GM21447 (cell line): ENCODE measurements around the gene DOCK3.
"Not testable (repeated sequence)": the region's sequence is repeated elsewhere in the genome, so short reads cannot be mapped to it uniquely, and the experiment has no call there.

ENCODE experiments used
- ATAC-seq: cut with Tn5 transposase; IDR thresholded peaks from one replicate; pipeline ENCODE4 v1.9.1; 2021; ENCODE audit not compliant: unreplicated experiment

The DOCK3 gene

DNA sequence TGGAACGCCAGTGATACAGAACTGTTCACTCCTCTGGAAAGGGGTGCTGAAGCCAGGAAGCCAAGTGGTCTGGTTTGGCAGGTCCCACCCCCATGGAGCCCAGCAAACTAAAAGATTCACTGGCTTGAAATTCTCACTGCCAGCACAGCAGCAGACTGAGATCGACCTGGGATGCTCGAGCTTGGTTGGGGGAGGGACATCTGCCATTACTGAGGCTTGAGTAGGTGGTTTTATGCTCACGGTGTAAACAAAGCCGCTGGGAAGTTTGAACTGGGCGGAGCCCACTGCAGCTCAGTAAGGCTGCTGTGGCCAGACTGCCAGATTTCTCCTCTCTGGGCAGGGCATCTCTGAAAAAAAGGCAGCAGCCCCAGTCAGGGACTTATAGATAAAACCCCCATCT, 417.4 kb downstream of the DOCK3 start:
- not testable (repeated sequence) for ATAC-seq

DNA sequence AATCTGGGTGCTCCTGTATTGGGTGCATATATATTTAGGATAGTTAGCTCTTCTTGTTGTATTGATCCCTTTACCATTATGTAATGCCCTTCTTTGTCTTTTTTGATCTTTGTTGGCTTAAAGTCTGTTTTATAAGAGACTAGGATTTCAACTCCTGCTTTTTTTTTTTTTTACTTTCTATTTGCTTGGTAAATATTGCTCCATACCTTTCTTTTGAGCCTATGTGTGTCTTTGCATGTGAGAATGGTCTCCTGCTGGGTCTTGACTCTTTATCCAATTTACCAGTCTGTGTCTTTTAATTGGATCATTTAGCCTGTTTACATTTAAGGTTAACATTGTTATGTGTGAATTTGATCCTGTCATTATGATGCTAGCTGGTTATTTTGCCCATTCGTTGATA, 420.1 kb downstream of the DOCK3 start:
- ATAC-seq = not testable (repeated sequence)

DNA sequence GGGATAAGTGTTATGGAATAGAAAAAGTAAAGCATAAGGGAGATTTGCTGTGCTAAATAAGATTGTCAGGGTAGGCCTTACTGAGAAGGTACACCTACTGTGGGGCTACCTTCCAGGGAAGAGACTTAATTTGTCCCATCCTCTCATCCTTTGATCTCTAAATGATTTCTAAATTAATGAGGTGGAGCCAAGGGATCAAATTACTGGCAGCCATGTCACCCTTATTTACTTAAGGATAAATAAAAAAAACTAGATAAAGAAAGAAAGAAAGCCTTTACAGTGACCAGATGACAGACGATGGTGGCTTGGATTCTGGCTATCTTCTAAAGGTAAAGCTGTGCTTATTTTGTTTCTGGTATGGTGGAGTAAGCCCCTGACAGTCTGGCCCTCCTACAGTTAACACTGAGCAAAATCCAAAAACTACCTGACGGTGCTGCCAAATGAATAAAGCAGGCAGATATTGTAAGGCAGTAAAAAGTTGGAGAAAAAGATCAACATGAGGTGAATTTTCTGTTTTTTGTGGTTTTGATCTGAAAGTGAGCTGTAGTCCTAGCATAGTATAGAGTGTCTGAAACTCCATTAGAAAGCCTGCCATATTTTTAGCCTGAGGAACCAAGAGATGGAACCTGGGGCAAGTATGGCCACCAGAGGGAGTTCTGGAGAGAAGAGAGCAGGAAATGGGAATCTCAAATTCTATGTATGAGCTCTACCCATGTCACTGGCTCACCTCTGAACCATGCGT, 425.2 kb downstream of the DOCK3 start:
- ATAC-seq = no peak

DNA sequence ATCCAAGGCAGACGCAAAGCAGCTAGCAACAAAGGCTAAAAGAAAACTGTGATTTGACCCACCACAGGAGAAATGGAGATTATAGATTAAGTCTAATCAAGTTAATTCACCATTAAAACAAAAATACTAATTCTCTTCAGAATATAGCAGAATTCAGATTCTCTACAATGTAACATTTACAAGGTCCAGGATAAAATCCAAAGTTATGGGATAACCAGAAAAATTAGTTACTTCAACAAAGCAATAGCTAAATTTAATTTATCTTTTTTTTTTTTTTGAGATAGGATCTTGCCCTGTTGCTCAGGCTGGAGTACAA, 425.8 kb downstream of the DOCK3 start:
- no peak for ATAC-seq

DNA sequence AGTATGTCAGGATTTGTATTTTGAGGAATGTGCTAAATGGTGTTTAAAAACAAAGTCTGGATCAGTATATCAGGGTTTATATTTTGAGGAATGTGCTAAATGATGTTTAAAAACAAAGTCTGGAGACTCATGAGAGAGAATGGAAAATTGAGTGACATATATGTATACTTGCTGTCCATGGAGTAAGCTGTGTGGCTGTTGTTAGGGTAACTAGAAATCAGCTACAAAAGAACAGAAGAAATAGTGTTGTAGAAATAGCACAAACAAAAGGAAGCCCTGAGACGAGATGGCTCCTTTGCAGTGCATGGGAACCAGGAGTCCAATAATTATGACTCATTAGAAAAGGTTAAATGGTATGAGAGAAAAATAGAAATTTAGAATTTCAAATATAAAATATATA, 427.7 kb downstream of the DOCK3 start:
- no peak for ATAC-seq

DNA sequence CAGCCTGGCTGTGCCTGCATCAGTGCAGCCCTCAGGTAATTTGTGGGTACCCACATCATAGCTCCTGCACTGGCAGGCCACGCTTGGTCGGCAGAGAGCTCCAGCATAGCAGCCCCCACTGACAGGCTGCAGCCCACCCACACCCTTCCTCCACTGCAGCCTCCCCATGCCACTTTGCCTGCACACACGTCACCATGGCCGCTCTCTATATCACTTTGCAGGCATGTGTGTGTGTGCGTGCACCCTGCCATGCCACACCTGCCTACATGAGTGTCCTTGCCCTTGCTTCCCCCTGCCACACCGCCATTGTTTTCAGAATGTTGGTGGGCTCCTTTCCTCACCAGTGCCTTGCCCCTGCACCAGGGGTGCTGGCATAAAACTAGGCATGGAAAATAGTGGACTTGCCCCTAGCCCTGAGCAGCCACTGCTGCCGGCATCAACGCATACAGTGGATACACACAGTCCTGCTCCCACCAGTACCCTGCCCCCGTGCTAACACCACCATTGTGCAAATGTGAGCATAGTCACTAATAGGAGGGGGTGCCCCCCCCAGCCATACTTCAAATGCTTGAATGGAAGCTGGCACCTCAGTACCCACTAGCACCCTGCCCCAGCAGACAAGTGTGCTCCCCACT, 431.6 kb downstream of the DOCK3 start:
- no peak for ATAC-seq

DNA sequence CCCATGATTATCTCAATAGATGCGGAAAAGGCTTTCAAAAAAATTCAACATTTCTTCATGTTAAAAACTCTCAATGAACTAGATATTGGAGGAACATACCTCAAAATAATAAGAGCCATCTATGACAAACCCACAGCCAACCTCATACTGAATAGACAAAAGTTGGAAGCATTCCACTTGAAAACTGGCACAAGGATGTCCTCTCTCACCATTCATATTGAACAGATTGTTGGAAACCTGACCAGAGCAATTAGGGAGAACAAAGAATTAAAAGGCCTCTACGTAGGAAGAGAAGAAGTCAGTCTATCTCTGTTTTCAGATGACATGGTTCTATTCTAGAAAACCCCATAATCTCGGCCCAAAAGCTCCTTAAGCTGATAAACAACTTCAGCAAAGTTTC, 435.9 kb downstream of the DOCK3 start:
- no peak for ATAC-seq

DNA sequence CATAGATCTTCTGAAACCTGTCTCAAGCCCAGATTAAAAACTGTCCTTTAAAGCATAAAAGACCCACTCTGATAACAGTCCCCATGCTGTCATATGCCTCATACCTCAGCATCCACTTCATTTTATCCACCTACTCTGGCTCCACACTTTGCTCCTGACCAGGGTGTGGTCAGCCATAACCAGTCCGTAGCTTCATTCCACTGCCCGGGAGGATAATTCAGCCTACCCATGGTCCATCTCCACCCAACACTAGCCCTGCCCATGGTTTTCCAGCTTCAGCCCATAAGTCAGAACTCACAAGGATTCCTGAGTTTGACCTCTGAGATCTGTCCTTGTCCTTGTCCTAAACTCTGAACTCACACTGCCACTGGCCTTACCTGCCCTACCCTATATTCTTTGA, 448.2 kb downstream of the DOCK3 start:
- no peak for ATAC-seq

DNA sequence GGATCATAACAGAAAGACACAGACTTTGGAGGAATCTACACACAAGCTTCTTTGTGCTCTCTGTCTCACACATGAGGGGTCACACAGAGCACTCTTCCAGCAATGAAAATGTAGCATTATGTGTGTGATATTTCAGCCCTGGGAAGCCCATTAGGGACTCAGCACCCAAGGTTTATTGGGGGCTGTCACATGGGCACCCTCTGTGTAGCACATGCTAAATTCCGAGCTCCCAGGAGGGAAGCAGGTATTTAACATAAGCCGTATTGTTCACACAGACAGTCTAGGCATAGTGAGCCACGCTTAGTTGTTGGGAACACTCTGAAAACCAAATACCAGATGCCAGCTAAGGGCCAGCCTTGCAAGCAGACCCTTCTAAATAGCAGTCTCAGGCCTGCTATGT, 448.8 kb downstream of the DOCK3 start:
- ATAC-seq = no peak

DNA sequence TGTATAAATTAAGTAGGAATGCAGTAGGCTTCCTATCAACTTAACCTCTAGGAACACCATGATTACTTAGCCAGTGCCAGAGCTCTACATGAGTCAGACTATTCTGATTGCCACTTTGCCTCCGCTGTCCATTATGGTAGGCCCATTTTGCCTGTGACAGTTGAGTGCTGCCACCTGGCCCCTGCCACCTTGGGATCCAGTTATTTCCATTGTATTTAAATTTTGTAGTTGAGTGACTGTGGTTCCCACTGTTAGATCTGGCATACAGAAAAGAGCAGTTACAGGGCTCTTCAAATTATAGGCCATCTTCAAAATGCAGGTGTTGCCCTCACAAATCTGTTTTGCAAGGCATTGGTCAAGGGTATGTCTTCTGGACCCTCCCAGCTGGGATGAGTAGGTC, 456.9 kb downstream of the DOCK3 start:
- ATAC-seq = not testable (repeated sequence)

DNA sequence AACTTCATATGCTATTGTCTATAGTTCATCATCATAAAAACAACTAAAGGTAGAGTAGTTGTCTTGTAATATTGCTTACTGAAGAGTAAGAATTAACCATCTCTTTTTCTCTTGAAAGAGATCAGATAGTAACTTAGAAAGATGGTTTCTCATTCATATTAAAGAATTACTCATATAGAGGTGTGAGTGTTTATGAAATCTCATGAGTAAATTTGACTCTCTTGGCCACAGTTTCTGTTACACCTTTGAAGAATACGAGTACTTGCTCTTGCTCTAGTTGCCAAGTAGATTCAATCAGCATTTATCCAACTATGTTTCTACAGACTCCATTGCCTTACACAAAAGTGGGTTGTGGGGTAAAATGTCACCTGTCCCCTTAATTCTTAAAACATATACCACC, 463.0 kb downstream of the DOCK3 start:
- ATAC-seq = no peak

DNA sequence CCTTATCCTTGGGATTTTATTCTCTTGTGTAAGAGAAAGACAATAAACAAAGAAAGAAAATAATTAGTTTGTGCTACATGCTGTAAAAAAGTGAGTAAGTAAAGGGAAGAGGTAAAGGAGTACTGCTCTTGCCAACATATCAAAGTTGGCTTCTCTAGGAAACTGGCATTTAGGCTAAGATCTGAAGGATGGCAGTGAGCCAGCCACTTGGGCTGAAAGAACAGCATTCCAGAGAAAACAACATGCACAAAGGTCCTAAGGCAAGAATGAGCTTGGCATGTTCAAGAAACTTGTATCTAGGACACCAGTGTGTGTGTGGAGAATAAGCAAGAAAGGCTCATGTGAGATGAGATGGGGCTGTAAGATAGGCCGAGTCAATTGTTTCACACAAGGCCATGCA, 464.9 kb downstream of the DOCK3 start:
- ATAC-seq = no peak

DNA sequence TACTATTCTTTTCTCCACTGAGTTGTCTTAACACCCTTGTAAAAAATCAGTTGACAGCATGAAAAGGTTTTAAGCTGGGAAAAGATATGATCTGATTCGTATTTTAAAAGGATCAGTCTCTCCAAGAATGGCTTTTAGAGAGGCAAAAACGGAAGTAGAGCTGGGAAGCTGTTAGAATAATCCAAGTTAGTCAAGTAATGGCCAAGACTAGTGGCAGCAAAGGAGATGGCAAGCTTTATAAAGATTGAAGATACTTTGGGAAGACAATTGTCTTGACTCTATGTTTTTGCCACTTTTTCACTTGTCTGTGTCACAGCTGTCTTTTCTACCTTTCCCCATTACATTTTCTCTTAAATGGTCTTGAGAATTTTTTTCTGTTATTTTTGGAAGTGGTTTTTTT, 466.8 kb downstream of the DOCK3 start:
- no peak for ATAC-seq

DNA sequence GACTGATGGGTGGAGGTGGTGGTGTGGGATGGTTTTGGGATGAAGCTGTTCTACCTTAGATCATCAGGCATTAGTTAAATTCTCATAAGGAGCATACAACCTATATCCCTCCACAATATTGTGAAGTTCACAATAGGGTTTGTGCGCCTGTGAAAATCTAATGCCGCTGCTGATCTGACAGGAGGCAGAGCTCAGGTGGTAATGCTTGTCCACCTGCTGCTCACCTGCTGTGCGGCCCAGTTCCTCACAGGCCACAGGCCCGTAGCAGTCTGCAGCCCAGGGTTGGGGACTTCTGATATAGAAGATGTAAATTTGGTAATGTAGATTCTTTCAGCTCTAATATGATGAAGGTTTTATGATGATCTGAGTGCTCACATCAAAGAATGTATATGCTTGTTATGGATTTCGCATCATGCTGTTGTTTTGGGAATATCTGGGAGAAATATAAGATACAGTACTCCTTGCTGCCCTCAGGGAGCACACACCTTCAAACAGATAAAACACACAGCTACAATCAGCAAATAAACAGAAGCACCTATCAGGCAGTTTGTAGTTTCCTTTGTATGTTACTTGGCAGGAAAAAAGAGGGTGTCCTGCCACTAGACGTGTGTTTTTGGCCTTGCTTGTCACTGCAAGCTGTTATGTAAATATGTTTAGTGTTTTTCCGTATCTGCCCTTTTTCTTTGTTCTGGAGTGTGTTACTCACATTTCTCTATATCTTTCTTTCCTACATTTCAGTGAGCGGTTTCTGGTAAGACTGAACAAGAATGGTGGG, 471.3 kb downstream of the DOCK3 start:
- no peak for ATAC-seq

DNA sequence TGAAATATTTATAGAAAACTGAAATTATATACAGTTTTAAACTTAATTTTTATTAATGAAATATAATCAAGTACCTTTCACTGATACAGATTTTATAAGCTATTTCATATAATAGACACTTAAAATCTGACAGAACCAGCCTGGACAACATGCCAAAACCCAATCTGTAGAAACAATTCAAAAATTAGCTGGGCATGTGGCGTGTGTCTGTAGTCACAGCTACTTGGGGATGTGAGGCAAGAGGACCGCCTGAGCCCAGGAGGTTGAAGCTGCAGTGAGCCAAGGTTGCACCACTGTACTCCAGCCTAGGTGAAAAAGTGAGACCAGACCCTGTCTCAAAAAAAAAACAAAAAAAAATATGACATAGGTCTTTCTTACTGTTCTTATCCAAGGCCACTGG, 472.1 kb downstream of the DOCK3 start:
- ATAC-seq = no peak

DNA sequence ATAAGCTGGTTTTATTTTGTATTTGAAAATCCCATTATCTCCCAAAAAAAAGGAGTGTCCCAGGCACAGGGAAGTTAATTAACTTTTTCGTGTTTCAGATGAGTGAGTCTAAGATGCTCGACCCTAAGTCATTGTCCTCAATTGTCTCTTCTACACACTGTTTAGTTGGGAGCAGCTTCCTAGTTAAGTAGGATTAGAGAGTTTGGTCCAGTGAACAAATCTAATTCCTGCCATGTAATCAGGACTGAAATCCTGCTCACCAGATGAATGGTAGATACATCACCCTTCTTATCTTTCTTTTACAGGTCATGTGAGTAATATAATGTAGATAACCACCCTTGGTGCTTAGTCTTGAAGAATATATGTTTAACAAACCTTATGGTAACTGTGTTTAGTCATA, 481.4 kb downstream of the DOCK3 start:
- ATAC-seq = no peak

DNA sequence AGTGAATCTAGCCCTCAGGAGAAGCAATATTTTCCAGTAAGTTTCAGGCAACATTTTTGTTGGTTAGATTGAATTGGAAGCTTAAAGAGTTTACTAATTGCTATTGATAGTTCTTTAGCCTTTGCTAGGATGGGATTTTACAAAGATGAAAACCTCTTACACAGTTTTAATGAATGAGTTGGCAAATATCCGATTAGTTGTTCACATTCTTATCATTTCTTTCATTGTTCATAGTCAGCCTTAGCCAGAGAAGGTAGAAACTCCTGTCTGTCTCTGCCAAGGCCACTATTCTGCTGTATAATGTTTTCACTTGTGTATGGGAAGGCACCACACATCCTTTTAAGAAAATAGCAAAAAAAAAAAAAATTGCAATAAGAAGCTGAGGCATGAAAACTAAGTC, 488.3 kb downstream of the DOCK3 start:
- ATAC-seq = no peak

DNA sequence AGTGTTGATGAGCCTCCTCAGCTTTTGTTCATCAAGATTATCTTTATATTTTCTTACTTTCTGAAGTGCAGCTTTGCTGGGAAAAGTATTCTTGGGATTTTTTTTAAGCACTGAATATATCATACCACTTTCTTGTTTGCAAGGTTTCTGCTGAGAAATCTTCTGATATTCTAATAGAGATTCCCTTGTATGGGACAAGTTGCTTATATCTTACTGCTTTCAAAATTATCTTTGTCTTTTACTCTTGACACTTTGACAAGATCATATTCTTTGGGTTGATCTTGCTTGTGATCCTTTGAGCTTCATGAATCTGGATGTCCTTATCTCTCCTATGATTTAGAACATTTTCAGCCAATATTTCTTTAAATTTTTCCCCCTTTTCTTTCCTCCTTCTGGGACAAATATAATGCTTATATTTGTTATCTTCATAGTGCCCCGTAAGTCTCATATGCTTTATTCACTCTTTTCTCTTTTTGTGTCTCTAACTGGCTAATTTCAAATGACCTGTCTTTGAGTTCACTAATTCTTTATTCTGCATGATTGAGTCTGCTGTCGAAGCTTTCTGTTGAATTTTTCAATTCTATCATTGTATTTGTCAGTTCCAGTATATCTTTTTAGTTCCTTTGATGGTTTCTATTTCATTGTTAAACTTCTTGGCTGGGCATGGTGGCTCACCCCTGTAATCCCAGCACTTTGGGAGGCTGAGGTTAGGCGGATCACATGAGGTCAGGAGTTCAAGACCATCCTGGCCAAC, 499.0 kb downstream of the DOCK3 start:
- no peak for ATAC-seq

DNA sequence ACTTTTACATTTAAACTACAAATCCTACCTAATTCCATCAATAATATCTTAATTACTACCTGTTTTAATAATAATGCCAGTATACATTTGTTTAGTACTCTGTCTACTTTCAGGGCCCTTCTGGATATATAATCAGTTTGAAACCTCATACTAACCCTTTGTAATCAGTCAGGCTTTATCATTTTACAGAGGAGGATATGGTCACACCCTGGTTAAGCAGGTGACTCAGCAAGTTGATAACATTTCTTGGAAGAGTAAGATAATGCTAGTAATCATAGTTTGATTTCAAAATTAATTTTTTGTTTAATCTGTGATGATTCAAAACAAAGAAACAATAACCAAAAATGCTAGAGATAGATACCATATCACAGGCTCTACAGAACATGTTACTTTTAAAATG, 502.2 kb downstream of the DOCK3 start:
- no peak for ATAC-seq

DNA sequence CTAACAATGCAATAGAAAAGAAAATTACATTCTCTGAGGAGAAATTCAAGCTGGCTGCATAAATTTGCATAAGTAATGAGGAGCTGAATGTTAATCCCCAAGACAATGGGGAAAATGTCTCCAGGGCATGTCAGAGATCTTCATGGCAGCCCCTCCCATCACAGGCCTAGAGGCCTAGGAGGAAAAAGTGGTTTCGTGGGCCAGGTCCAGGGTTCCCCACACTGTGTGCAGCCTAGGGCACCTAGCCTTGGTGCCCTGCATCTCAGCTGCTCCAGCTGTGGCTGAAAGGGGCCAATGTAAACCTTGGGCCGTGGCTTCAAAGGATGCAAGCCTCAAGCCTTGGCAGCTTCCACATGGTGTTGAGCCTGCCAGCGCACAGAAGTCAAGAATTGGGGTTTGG, 511.7 kb downstream of the DOCK3 start:
- ATAC-seq = not testable (repeated sequence)

DNA sequence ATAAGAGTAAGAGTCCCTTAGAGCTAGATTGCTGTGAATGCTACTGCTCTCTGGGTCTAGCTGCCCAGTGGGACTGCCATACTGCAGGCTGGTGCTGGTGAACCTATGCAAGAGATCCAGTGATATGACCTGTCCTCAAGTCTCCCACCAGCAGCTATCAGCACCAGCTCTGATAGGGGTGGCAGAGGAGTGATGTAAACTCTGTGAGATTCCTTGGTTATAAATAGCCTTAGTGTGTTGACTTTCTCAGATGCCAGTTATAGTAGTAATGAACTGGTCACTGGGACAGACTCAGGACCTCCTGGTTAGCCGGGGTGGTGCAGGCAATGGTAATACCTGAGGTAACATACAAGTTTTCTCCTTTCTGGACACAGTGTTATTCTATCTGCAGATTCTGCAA, 515.5 kb downstream of the DOCK3 start:
- no peak for ATAC-seq

DNA sequence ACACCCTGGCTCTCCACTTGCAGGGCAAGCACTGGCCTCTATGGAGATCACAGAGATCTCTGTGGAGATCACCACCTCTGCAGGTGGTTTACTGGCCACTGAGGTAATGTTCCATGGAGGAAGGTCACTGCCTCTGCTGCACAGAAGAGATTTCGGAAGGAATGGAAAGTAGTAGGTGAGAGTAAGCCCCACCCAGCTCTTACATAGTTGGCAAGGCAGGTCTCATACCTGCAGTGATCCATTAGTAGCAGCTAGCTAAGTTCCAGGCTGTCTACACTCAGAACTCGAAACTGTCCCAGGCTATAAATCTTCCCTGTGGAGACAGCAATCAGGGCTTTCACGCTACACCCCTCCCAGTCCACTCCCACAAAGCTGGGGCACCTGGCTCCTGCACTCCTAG, 516.1 kb downstream of the DOCK3 start:
- ATAC-seq = no peak
